ENCODE data around the gene CHD9.
A peak's percentile ranks its signal among the peaks of the same experiment; 100 is the strongest.

CHD9 gene

DNA sequence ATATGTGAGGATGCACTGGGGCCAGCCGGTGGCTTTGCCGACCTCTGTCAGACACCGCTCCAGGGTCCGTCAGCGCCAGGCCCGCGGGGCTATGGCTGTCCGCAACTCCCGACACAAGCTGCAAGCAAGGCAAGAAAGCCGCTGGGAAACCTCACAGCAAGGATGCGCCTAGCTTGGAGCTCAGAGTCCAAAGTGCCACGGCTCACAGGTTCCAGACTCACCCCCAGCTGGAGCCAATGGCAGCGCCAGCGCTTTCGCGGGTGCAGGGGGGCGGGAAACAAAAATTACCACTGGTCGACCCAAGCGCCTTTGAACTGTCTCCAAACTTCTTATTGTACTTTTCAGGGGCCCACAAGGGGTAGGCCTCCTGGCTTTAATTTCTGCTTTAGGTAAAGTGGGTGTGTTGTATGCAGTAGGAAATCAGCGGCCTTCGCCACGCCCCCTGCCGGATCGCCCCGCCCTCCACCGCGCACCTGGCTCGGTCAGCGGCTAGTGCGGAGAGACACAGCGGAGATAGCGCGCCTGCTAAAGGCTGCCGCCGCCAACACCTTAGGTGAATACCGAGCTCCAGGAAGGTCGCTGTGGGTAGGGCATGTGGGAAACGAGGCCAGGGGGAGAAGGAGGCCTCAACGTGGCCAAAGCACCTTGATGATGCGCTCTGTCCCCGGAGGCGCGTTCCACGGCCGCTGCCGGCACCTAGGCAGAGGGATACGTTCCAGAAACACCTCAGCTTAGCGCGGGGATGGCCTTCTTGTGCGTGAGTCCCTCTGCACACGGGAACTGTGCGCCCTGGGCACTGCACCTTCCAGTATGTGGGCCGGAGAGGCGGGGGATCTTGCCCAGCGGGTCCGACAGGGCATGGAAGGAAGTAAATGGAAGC lies 318.4 kb downstream of the CHD9 start:
- peak; percentile 76 for DNase-seq (ENCODE audit: low read depth)

DNA sequence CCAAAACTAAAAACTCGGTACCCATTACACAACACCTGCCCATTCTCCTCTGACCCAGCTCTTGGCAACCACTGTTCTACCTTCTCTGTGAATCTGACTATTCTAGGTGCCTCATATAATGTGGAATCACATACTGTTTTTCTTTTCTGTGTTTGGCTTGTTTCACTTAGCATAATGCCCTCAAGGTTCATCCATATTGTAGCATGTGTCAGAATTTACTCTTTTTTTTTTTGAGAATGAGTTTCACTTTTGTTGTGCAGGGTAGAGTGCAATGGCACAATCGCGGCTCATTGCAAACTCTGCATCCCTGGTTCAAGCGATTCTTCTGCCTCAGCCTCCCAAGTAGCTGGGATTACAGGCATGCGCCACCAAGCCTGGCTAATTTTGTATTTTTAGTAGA lies 320.0 kb downstream of the CHD9 start:
- no peak for DNase-seq (ENCODE audit: low read depth)

DNA sequence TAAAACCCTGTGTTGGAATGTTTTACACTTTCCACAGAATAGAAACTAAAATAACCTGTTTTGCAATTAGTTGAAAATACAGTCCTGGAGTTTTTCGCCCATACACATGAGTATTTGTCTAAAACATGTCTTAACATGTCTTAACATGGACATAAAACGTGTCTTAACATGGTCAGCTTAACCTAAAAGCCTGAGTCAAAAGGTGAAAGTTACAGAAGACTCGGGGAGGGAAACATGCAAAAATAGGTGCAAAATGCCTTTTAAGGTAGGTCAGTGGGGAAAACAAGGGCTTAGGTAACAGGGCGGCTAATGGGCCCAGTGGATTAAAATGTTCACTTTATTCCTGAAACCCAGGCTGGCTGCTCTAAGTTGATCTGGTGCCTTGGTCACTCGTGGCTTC lies 323.3 kb downstream of the CHD9 start:
- DNase-seq (ENCODE audit: low read depth) = no peak

All from stimulated activated CD4-positive, alpha-beta T cell treated with anti-CD3 and anti-CD28 coated beads, Interleukin-2, amount 100 ng/mL, for 4 hours (primary cell).